Measurements from ENCODE around the gene MCUB.
A peak's percentile ranks its signal among the peaks of the same experiment; 100 is the strongest.
"Not testable (repeated sequence)": the region's sequence is repeated elsewhere in the genome, so short reads cannot be mapped to it uniquely, and the experiment has no call there.

Gene MCUB

DNA sequence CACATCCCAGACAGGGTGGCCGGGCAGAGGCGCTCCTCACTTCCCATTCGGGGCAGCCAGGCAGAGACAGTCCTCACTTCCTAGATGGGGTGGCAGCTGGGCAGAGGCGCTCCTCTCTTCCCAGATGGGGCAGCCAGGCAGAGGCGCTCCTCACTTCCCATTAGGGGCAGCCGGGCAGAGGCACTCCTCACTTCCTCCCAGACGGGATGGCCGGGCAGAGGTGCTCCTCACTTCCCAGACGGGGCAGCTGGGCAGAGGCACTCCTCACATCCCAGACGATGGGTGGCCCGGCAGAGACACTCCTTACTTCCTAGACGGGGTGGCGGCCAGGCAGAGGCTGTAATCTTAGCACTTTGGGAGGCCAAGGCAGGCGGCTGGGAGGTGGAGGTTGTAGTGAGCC is 118.9 kb downstream of the MCUB start:
- DNase-seq (ENCODE audit: low read depth in 2 of 2) = not testable (repeated sequence)

- DNase-seq (ENCODE audit: low read depth in 2 of 2) = no peak
Measured at GRCh38 chr4:109682875-109683274, 122.8 kb downstream of the MCUB start.

DNA sequence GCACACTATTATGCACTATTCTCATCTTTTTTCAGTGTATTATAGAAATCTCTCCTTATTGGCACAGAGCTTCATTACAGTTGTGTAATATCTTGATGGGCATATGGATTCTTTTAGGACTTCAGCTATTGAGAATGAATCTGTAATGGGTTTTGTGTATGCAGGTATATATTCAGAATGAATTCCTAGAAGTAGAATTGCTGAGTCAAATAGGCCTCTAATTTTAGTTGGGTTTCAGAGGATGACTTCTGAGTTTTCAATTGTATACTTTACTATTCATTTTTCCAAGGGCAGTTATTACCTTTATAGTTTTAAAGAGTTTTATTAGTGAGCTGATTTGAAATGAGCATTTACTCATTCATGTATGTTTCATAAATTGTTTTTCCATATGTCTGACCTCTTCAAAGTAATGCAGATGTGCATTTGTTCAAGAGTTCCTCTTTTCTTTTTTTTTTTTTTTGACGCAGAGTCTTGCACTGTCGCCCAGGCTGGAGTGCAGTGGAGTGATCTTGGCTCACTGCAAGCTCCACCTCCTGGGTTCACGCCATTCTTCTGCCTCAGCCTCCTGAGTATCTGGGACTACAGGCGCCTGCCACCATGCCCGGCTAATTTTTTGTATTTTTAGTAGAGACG is 123.7 kb downstream of the MCUB start:
- no peak for DNase-seq (ENCODE audit: low read depth in 2 of 2)

DNA sequence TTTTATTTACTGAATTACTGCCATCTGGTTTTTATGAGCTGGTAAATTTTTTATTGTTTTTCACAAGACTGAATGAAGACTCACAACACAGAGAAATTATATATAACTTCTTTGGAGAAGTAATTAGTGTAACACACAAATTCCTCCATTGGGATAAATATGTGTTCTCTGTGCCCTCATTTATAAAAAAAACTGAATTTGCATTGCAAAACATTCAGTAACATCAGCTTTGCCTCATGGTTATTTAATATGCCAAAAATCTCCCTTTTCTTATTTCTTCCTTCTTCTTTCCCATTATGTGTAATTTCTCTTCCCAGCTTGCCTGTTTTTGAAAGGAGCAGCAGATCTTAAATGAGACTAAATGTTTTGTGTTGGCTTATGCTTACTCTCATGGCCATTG is 124.7 kb downstream of the MCUB start:
- DNase-seq (ENCODE audit: low read depth in 2 of 2) = no peak

GRCh38 chr4:109690690-109691410 is 130.8 kb downstream of the MCUB start:
- DNase-seq (ENCODE audit: low read depth in 2 of 2) = no peak

GRCh38 chr4:109691411-109691920 is 131.4 kb downstream of the MCUB start:
- DNase-seq (ENCODE audit: low read depth in 2 of 2) = no peak

- DNase-seq (ENCODE audit: low read depth in 2 of 2) = no peak
Measured at GRCh38 chr4:109698656-109699055, 138.6 kb downstream of the MCUB start.

- DNase-seq (ENCODE audit: low read depth in 2 of 2) = no peak
Measured at GRCh38 chr4:109699553-109700225, 139.6 kb downstream of the MCUB start.

GRCh38 chr4:109701566-109702410 is 141.7 kb downstream of the MCUB start:
- DNase-seq (ENCODE audit: low read depth in 2 of 2) = no peak

GRCh38 chr4:109702950-109703663 is 143.1 kb downstream of the MCUB start, which contains the start of gene CASP6:
Gene CASP6 (minus strand): TSS chr4:109703445. CDS start chr4:109703395, 50 bp downstream.
- peak; percentile 32 to 40 for DNase-seq (ENCODE audit: low read depth in 2 of 2)

DNA sequence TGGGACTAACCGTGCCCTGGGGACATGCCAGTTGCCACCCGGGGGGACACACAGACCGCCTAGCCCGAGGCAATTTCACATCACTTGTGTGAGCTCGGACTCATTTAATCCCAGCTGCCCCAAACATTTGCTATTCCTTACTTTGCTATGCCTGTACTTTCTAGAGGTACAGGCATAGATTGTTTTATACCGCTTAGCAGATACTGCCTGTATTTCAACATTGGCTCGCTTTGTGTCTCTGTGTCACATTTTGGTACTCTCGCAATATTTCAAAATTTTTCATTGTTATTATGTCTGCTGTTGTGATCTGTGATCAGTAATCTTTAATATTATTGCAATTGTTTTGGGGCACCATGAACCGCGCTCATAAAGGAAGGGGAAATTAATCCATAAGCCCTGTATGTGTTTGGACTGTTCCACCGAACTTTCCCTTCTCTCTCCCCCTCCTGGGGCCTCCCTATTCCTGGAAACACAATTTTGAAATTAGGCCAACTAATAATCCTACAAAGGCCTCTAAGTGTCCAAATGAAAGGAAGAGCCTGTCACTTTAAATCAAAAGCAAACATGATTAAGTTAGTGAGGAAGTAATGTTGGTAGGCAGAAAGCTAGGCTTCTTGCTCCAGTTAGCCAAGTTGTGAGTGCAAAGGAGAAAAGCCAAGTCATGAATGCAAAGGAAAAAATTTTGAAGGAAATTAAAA is 143.8 kb downstream of the MCUB start:
- DNase-seq (ENCODE audit: low read depth in 2 of 2) = no peak

DNA sequence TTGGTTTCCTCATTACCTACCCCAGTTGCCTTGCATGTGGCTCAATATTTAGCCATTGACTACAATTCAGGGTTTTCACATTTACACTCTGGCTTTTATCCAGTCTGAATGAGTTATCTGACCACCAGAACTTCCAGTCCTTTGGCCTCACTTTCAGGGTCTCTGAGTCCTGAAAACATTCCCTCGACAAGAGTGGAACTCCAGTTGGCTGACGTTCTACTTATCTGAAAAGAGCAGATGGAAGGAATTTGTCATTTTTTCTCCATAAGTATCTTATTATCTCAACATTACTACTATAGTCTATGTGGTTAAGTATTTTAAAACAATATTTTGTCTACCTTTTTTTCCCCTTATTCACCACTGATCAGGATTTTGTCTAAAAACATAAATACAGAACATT is 148.4 kb downstream of the MCUB start:
- no peak for DNase-seq (ENCODE audit: low read depth in 2 of 2)

GRCh38 chr4:109708990-109709389 is 148.9 kb downstream of the MCUB start:
- DNase-seq (ENCODE audit: low read depth in 2 of 2) = no peak

GRCh38 chr4:109713500-109713899 is 153.5 kb downstream of the MCUB start:
- DNase-seq (ENCODE audit: low read depth in 2 of 2) = no peak

- no peak for DNase-seq (ENCODE audit: low read depth in 2 of 2)
Measured at GRCh38 chr4:109718759-109719158, 158.7 kb downstream of the MCUB start.

GRCh38 chr4:109719604-109720003 is 159.6 kb downstream of the MCUB start:
- DNase-seq (ENCODE audit: low read depth in 2 of 2) = no peak

DNA sequence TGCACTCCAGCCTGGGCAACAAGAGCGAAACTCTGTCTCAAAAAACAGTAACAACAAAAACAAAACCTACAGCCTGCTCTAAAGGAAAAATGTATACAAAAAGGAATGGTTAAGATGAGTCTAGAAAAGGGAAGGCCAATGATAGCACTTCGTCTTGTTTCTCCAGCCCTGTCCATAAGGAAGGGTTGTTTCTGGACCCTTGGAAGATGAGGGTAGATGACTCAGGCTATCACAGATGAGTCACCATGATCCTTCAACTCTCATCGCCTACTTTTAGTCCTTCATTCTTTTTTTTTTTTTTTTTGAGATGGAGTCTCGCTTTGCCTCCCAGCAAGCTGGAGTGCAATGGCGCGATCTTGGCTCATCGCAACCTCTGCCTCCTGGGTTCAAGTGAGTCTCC is 161.0 kb downstream of the MCUB start:
- no peak for DNase-seq (ENCODE audit: low read depth in 2 of 2)

DNA sequence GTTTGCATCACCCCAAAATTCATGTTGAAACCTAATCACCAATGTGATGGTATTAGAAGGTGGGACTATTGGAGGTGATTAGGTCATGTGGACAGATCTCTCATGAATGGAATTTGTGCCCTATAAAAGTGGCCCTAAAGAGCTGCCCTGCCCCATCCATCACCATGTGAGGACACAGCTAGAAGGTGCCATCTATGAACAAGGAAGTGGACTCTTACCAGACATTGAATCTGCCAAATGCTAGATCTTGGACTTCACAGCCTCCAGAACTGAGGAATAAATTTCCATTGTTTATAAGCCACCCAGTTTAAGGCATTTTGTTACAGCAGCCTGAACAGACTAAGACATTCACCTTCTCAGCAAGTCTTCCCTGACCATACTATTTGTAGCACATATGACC is 162.3 kb downstream of the MCUB start:
- DNase-seq (ENCODE audit: low read depth in 2 of 2) = no peak

DNA sequence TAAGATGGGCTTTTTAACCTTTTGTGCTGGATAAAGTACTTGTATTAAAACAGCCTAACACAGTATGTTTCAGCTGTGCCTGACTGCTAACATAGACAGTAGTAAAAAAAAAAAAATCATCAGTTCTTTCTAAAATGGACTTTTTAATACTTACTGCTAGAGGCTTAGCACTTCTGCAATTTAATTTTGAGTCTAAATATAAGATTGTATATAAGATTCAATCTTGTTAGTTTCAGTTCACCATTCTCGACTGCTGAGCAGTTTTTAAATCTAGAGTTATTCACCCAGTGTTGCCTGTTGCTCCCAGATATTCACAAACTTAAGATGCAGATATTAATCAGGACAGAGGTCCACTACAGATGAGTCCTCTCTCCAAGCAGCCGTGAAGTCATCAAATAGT is 163.1 kb downstream of the MCUB start:
- no peak for DNase-seq (ENCODE audit: low read depth in 2 of 2)

DNA sequence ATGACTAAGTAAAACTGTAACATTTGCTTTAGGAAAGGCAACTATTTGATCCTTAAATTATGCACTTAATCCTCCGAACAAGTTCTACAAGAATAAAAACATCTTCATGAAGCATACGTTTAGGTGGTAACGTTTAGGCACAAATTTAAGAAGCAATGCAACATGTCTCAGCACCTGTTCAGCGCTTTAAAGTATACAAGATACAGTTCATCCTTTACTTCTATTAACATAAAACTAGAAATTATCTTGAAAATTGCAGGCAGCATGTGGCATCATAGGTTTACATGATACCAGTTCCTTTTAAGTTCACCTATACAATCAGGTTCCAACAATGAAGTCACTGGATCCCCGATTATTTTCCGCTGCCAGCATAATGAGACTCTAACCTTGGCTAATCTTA is 168.3 kb downstream of the MCUB start:
- no peak for DNase-seq (ENCODE audit: low read depth in 2 of 2)

Data from stimulated activated CD4-positive, alpha-beta T cell treated with anti-CD3 and anti-CD28 coated beads, Interleukin-1b, Interleukin-23, amount 100 ng/mL, for 1 hour (primary cell).